Ishikawa (cell line): Measurements from ENCODE around the gene REC114.

ENCODE experiments used
- MAX ChIP-seq: IDR thresholded peaks from 2 replicates; pipeline ENCODE4 v1.6.1; 2012
- REST ChIP-seq: IDR thresholded peaks from 2 replicates; pipeline ENCODE4 v1.6.1; 2012; ENCODE audit warnings: low read depth, mild to moderate bottlenecking
- USF1 ChIP-seq: IDR thresholded peaks from 2 replicates; pipeline ENCODE4 v1.6.1; 2012
- YY1 ChIP-seq: IDR thresholded peaks from 2 replicates; pipeline ENCODE4 v1.6.1; 2012; ENCODE audit warnings: low read depth

- no peak for TF ChIP-seq REST
- TF ChIP-seq MAX = no peak
- no peak for TF ChIP-seq YY1
- no peak for TF ChIP-seq USF1
These were observed 132.8 kb downstream of the REC114 start for GRCh38 chr15:73575636-73576247.
